ENCODE data around the gene GGPS1.
A peak's percentile ranks its signal among the peaks of the same experiment; 100 is the strongest.
"Not testable (repeated sequence)": the region's sequence is repeated elsewhere in the genome, so short reads cannot be mapped to it uniquely, and the experiment has no call there.

GGPS1 gene

DNA sequence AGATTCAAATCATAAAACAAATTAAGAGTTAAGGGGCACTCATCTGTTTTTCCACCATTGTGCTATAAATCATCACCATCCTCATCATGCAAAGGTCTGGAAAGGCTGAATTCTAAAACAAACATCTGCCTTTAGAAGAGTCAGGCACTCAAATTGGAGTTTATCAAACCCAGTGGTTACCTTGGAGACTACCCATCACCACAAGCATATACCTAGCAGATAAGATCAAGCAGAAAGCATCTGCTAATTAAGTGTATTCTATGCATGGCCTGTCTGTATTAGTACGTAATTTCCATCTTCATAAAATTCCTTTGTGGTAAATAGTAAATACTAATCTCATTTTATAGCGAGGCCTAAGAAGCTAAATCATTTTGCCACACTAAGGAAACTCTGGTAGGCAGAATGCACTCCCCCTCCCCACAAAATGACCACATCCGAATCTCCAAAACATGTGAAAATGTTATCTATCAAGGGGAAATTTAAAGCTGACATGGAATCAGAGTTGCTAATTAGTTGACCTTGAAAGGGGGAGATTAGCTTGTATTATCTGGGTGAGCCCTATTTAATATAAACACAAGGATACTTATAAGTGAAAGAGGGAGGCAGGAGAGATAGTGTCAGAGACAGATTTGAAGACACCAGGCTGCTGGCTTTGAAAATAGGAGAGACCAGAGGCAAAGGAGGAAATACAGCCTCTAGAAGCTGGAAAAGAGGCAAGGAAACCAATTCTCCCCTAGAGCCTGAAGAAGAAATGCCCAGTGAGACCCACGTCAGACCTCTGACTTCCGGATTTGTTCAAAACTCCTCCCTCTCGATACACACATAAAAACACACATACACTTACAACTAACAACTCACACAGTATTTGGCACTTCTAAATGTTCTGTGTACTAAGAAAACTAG, 23.6 kb upstream of the GGPS1 start:
- peak; percentile 75 for DNase-seq

DNA sequence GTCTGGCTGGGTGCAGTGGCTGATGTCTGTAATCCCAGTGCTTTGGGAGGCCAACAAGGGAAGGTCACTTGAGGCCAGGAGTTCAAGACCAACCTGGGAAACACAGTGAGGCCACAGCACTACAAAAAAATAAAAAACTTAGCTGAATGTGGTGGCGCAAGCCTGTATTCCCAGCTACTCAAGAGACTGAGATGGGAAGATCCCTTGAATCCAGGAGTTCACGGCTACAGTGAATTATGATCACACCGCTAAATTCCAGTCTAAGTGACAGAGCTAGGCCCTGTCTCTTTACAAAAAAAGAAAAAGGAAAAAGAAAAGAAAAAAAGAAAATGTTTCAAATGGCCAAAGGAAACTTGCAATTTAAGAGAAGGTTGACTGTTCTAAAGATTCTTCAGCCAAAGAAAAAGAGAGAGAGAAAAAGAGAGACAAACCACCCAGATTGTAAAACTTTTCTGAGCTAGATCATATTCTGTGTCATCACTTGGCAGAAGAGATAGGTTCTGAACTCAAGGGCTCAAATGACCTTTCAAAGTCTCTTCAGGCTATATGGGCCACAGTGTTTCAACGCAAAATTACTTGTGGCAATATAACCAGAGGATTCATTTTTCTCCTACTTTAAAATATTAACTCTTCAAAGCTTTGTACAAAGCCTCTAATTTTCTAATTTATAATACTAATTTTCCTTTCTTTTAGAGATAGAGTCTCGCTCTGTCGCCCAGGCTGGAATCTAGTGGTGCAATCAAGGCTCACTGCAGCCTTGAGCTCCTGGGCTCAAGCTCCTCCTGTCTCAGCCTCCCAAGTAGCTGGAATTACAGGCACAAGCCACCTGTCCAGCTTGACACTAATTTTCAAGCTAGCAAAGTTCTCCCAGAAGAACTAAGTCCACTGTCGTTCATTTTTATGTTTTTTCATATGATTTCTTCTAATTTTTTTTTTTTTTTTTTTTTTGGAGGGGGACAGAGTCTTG, 20.9 kb upstream of the GGPS1 start:
- no peak for DNase-seq

DNA sequence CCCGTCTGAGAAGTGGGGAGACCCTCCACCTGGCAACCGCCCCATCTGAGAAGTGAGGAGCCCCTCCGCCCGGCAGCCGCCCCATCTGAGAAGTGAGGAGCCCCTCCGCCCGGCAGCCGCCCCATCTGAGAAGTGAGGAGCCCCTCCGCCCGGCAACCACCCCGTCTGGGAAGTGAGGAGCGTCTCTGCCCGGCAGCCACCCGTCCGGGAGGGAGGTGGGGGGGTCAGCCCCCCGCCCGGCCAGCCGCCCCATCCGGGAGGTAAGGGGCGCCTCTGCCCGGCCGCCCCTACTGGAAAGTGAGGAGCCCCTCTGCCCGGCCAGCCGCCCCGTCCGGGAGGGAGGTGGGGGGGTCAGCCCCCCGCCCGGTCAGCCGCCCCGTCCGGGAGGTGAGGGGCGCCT, 19.2 kb upstream of the GGPS1 start:
- not testable (repeated sequence) for DNase-seq

DNA sequence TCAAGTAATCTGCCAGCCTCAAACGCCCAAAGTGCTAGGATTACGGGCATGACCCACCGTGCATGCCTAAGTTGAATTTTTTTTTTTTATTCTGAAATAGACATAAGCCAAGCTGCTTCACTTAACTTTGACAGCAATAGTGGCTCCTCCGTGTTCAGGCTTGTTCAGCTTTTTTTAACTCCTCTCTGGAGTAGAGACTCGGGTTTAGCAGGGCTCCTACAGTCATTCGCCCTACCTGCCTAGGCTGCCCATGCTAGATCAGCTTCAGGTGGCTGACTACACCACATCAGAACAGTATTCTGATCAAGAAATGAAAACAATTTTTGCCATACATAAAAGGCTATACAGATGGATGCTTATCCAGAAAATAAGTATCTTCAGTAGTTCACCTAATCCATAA, 15.1 kb upstream of the GGPS1 start:
- DNase-seq = no peak

DNA sequence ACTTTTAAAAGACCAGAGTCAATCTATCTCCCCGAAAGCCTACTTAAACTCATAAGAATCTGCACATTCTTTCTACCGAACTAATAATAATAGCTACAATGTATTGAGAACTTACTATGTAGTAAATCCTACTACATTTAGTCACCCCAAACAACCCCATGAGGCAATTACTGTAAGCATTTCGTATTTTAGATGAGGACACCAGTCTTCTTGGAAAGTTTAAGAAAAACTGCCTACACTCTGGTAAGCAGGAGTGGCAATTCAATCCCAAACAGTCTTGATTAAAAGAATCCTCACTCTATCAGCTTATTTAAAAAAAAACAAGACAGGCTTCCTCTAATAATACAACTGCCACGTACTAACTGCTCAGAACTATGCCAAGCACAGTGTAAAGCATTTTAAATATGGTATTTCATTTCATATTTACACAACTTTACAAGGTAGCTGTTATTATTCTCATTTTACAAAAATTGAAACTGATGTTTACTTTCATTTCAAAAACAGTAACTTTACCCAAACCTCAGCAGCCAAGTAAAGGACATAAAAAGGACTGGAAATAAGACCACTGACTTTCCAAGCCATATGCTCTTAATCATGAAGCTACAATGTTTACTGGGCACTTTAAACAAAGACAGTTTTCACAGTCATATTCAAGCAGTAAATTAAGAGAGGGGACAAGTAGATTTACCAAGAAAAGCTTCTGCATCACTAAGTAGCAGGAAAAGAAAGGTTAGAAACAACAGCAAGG, 14.3 kb upstream of the GGPS1 start:
- DNase-seq = no peak

DNA sequence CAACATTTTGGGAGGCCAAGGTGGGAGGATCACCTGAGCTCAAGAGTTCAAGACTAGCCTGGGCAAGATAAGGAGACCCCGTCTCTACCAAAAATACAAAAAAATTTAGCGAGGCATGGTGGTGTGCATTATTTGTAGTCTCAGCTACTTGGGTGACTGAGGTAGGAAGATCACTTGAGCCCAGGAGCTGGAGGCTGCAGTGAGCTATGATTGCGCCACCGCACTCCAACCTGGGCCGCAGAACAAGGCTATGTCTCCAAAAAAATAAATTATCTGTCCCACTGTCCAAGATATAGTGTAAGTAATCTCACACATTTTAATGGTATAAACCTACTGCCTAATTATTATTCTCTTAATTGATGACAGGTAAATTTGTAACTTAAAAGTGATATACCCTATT, 13.2 kb upstream of the GGPS1 start:
- DNase-seq = no peak

DNA sequence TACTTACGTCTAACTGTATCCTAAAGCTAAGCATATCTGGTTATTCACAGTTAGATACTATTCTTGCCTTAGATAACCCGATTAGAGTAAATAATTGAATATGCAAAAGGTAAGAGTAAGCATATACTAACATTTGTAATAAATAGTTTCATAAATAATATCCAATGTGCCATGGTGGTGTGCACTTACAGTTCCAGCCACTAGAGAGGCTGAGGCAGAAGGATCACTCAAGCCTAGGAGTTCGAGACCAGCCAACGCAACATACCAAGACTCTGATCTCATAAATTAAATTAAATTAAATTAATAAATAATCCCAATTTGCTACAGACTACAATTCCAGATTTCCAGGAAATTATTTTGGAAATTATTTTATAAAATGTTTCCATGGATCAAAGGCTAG, 12.6 kb upstream of the GGPS1 start:
- no peak for DNase-seq

DNA sequence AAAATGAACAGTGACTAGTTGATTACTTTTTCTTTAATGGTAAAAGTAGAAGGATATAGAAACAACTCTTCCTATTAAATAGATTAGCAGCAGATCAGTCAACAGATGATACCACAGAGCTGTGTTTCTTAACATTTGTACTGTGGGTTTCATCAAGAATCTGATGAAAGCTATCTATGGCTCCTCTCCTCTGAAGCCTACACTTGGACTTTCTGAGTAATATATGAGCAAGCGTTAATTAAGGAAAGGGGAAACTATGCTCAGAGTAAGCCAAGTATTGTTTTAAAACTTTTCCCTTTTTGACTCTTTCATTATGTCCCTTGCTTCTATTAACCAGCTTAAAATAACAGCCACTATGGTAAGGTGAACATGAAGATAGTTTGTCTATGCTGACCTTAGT, 11.2 kb upstream of the GGPS1 start:
- DNase-seq = no peak

DNA sequence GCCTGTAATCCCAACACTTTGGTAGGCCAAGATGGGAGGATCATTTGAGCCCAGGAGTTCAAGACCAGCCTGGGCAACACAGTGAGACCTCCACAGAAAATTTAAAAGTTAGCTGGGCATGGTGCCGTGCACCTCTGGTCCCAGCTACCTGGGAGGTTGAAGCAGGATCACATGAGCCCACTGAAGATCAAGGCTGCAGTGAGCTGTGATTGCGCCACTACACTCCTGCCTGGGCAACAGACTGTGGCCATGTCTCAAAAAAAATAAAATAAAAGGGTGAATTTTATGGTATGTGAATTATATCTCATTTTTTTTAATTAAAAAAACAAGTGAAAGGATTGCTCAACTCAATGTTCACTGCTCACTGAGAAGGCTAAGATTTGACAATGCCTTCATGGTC, 9.1 kb upstream of the GGPS1 start:
- no peak for DNase-seq

DNA sequence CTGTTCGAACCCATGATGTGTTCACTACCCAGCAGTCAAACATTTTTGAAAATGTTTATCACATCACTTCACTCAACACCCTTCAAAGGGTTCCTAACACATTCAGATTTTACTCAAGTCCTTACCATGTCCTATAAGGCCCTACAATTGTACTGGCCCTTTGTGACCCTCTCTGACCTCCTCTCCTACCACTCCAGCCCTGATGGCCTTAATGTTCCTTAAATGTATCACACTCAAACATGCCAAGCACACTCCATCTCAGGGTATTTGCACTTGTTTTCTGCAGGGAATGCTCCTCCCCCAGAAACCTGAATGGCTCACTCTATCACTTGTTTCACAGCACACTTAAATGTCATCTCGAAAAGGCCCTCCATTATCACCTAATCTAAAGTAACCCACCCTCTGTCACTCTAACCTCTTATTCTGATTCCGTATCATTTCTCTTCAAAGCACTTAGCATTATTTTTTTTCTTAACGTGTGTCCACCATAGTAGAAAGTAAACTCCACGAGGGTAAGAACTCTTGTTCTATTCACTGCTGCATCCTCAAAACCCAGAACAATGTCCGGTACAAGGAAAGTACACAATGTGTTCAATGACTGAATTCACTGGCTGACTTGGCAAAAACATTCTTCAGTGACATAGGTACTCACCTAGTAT, 7.7 kb upstream of the GGPS1 start:
- DNase-seq = no peak

DNA sequence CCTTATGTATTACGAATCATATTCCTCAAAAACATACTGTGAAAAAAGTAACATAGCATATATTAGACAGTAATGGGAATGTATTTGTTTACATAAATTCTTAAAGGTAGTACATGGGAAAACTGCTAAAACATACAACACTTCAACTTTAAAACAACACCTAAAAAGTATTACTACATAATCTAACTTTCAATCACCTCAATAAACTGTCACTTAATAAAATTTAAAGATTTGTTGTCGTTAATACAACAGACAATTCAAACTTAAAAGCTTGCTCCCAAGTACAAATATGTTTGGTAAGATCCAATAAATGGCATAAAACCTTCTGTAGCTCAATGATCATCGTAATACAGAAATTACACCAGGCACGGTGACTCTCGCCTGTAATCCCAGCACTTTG, 4.1 kb upstream of the GGPS1 start:
- no peak for DNase-seq

DNA sequence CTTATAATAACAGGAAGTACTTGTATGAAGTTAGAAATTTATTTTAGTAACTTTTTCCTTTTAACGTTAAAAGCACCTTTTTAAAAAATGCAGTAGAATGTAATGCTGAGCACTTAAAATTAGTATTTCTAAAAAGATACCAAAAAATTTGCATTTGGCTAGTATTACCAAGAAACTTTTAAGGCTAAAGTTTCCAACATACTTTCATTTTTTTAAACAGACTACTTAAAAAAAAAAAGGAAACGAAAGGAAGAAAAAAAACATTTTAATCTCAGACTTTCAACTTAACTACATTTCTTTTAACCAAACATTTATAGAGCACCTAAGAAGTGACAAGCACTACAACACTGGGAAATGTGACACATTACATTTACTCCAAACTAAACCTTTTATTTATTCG, 3.2 kb upstream of the GGPS1 start:
- no peak for DNase-seq

DNA sequence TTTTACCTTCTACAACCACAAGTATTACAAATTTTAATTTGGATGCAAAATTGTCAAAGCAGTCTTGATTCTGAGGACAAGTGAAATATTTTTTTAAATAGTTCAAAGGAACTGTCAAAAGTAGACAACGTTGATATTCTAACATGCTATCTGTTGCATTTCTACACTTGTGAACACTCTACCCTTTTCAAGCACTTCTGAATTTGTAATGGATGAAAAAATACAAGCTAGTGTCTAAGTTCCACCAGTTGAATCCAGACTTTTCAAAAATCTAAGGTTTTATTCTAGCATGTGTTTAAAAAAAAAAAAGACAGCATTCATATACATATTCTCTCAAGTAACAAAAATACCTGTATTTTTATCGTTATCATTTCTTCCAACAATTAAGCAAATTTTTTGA, 2.5 kb upstream of the GGPS1 start:
- no peak for DNase-seq

DNA sequence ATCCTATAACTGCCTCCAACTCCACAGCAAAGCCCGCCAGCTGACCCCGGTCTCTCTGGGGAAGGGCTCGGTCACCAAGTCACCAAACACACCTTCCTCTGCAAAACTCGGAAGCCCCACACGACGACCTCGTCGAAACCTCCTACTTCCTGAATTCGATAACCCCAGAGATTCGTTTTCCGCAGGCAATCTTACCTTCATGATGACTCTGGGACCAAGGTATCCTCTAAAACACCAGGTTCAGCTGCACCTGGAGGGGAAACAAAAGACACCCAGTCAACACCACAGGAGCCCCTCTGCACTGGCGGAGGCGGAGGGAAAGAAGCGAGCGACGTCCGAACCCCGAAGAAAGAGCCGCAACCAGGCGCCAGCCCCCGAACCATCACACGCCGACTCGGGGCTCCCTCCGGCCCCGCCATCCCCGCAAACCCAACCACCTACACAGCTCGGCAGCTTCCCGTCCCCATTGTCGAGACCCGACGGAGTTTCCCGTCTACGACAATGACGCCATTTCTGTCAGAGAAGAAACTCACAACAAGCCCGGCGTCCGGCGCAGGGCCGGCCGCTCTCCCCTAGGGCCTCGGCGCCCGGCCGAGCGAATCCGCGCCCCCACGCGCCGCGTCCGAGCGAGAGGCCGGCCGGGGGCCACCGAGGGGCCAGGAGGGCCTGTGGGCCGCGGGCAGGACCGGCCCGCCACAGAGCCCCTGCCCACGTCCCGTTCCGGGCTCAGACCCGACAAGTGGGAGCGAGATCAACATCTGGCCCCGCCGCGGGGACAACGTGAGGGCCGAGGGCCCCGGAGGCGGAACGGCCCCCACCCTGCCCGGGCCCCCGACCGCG, 1.4 kb upstream of the GGPS1 start:
- peak; percentile 75 for DNase-seq

DNA sequence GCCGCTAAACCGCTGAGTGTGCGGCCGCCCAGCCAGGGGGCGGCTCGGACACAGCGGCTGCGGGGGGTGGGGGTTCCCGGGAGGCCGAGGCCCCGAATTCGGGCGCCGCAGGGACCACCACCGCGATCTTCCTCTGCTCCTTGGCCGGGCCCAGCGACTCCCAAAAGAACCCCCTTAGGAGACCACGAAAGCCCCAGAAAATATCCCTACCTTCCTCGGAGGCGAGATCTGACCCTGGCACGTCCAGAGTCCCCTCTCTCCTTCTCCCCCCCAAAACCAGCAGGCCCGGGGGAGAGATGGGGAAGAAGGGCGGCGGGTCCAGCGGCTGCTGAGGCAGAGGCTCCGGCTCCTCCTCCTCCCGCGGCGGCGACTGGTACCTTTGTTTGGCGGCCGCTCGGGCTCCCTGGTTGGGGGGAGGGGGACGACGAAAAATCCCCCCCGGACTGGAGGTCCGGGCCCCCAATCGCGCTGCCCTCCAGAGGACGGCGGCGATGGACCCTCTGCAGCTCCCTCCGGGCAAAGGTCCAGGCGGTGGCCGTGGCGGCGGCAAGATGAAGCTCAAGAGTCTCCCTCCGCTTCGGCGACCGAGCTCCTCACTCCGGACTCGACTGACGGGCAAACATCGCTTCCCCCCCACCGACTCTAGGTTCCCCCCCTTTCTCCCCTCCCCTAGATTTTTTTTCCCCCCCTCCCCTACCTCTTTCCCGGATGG, 655 bp upstream of the GGPS1 start, which contains the start of gene ARID4B:
TSS of gene ARID4B (minus strand) at position 621 of the 712 bp plus-strand sequence. CDS start 1,260 bp downstream, outside the sequence.
- DNase-seq = no peak

DNA sequence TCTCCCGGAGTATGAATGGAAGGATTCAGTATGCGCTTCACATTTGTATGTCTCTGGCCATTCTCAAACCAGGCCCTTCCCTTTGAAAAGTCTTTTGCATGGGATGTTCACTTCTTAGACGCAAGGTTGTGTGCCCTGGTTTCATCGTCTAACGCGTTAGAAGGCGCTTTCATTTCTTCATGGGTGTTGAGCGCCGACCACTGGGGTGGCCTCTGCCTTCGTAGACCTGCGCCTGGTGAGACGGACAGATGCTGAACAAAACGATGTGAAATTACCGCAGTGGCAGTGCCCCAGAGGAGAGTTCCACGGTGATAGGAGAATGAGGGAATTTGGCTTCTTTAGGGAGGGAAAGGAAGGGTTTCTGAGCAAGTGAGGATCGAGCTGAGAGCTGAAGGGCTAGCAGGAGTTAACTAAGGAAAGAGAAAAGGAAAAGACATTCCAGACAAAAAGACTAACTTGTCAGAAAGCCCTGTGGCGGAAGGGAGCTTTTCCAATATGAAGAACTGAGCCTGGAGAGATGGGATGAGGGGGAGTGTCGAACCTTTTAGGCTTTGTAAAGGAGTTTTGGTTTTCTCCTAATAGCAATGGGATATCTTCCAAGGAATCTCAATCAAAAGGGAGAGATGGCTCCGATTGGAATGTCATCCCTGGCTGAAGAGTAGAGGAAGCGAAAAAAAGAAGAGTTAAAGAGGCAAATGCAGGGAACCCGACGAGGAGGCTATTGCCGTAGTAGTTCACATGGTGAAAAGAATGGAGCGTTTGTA, 951 bp downstream of the GGPS1 start:
- peak; percentile 54 for DNase-seq

DNA sequence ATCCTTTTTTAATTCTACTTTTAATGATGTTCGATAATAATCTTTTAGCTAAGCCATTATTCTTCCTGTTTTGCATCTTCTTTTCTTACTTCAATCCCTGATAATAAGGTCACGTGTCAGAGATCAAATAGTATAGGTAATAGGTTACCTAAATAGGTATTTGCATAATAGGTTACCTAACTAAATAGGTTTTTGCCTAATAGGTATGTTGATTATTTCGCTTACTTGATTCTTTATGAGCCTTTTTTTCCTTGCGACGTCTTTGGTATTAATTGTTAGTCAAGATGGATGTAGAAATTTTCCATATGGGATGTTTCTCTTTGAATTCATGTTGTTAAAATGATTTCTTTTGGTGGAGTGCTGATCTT, 2.5 kb downstream of the GGPS1 start:
- no peak for DNase-seq

DNA sequence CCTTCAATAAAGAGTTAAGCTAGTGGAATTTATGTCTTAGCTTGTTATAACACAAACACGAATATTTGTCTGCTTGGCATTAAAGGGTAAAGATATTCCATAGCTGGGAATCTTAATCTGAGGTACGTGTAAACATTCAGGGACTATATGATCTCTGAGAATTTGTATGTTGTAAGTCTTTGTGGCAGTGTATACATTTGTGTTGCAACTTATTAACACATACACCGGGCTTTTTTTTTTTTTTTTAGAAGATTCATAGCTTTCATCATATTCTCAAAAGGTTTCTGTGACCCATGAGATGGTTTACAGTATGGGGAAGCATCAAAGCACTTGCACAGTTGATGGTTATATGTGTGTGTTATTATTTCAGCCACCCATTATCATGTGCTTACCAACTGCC, 3.0 kb downstream of the GGPS1 start:
- no peak for DNase-seq

DNA sequence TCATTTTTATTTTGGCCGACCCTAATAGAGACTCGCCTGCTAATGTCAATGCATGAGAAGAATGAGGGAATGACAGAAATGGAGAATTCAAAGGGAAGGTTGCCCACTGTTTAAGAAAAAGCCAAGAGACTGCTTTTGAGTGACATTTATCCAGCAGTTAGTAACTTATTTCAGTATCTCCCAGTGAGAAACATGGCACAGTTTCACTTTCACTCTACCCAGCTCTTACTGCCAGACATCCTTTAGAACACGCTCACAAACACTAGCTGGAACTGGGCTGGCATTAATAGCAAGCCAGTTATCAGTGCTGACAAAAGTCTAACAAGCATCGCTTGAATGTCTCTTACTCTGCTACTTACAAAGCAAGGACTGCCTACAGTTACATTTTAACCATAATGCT, 8.5 kb downstream of the GGPS1 start:
- peak; percentile 39 for DNase-seq

DNA sequence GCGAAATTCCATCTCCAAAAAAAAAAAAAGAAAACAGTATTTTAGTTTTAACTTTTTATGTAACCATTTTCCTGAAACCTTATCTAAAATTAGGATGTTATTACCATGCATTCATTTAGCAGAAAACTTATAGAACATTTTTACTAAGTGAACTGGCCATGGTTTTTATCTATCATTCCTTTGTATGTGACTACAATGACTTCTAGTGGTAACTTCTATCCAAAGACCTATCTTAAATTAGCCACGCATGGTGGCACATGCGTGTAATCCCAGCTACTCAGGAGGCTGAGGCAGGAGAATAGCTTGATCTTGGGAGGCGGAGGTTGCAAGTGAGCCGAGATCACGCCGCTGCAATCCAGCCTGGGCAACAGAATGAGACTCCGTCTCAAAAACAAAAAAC, 11.4 kb downstream of the GGPS1 start:
- no peak for DNase-seq

Measured in central memory CD4-positive, alpha-beta T cell (primary cell).